HUDEP-2 (cell line): ENCODE data around the gene MICAL3.
"Not testable (repeated sequence)": the region's sequence is repeated elsewhere in the genome, so short reads cannot be mapped to it uniquely, and the experiment has no call there.

Experiments used
- DNase-seq, 76 experiments: peaks; one replicate each; lab custom pipeline; 2025; ENCODE audit not compliant: unreplicated experiment in 76 of 76; lab: John Stamatoyannopoulos, UW

The MICAL3 gene

DNA sequence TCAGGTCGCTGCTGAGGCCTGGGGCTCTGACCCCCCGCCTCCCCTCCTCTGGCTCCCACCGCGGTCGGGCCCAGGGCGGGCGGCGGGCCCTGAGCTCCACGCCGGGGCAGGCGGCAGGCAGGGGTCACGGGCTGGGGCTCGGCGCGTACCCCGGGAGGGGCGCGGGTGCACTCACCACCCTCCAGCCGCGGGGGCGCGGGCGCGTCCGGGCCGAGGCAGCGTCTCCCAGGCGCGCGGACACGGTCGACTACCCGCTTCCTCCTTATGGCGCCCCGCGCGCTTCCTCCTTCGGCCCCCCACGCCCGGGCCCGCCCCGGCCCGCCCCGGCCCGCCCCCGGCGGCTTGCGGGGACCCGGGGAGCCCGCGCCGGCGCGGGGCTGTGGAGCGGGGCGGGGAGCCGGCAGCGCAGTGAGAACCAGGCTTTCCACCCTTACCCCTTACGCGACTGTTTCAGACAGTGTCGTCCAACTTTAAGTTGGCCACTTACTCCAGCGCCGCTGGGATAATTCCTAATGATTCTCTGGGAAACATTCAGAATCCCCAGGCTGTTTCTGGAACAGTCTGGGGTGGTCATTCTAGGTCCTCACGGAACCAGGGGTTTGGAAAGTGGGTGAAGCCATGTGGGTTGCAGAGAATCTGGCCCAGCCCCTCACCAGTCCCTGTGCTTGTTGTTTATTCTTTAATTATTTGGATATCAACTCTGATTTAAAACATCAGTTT, 250.0 kb downstream of the MICAL3 start, which contains the start of gene BID:
TSS of gene BID (minus strand) at position 264 of the 720 bp plus-strand sequence. CDS start 24,353 bp downstream, outside the sequence.
- peak in 4 of 76 experiments; percentile 5 to 17 (median 6) for DNase-seq

DNA sequence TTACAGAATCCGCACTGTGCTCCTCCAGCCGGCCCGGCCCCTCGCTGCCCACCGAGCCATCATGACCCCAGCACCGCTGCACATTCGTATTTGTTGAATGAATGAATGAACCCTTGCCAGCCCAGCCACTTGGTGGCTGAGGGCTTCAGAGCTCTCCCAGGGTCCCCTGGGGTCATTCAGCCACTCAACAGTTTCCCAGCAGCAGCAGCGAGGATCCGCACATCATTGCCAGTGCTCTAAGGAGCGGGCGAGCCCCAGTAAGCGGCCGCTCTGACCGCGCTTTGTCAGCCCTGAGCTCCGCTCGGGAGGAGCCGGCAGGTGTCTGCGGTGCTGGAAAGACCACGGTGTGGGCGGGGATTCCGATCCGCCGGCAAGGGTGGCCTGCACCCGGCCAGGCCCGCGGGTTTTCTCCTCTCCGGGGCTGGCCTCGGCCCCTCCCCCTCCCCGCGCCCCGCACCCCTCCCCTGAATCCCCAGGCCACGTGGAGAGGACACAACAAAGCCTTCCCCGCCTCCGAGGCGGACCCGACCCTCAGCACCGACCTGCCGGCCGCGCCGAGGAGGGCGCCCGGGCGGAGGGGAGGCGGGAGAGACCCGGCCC, 250.7 kb downstream of the MICAL3 start:
- peak in 17 of 76 experiments; percentile 7 to 31 (median 15) for DNase-seq

DNA sequence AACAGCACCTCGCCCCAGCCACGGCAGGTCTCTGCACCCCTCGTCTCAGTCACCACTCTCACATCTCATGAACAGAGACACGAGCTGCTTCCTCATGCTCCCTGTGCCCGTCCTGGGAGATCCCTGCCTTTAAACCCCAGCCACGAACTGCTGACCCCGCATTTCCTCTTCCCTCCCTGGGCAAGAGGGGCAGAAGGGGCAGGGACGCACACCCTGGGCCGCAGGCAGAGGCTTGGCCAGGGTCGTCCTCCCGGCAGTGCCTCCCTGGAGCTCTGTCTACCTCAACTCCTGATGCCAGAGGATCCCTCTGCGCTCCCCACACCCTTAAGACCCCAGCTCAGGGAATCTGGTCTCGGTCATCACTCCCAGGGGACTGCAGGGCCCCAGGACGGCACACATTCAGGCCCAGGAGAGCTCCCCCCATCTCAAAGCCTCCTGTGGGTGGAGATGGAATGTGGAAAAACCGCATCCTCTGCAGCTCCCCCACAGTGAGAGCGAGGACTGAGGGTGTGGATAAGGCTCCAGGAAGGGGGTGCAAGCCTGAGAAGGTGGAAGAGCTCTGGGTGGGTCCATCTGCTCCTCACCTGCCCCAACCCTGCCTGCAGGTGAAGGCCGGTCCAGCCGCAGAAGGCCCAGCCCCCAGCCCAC, 251.3 kb downstream of the MICAL3 start:
- DNase-seq: peak in 2 of 76 experiments; percentile 6 to 17

GRCh38 chr22:17772249-17772957, 252.0 kb downstream of the MICAL3 start:
- DNase-seq: no peak

DNA sequence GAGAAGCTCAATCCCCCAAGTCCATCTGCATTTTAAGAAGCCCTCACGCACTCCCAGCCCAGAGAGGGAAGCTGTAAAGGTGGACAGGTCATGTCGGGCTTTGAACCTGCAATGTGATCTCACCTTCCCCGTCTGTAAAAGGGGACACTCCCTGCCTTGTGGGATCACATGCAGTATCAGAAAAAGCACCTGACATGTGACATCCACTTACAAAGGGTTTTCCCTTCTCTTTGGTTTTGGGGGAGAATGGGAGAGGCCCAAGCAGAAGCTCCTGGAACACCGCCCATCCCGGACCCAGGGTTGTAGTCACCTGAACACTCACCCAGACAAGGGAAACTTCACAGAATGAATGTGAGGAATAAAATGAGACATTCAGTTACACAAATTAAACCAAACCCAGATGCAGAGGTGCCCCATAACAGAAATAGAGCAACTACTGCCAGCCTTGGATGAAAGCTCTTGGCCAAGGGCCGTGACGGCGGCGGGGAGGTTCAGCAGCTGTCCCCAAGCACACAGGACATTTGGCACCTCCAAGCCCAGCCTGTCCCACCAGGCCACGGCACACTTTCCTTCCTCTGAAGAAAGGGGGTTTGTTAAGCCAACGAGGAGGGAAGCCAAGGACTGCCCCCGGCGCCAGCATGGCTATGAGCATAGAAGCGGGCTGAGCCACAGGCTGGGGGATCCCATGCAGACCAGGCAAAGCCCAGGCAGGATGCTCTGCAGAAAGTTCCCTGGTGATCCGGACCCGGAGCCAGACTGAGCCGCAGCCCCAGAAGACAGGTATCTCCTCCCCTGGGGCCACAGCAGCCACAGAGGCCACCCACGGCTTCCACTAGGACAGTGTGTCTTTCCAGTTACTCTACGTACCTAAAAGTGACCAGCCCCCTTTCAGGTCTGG, 253.9 kb downstream of the MICAL3 start:
- DNase-seq: no peak

- no peak for DNase-seq
Observed at GRCh38 chr22:17769716-17770082, 254.7 kb downstream of the MICAL3 start.

DNA sequence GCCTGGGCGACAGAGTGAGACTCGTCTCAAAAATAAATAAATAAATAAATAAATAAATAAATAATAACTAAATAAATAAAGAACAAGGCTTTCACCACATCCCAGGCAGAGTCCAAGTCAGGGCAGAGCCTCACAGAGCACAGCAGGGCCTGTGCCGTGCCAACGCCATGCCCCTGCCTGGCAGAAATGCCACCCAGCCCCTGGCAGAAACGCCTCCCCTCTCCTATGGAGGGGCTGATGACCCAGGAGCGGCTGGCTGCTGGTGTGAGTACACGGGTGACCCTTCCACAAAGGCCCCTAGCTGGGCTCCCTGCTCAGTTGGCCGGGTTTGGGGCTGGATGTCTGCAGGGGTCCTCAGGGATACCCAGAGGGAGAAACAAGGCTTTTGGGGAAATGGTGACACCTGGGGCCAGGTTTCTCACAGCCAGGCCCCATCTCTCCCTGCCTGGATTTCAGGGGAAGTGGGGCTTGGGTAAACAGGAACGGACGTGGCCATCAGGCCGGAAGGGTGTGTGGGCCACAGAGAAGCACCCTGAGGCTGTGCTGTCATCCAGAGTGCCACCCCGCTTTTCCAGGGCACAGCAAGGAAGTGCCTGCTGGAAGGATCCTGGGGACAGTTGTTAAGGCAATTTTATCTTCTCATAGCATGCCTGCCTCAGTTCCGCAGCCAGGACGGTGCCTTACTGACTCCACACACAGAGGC, 255.2 kb downstream of the MICAL3 start:
- no peak for DNase-seq

DNA sequence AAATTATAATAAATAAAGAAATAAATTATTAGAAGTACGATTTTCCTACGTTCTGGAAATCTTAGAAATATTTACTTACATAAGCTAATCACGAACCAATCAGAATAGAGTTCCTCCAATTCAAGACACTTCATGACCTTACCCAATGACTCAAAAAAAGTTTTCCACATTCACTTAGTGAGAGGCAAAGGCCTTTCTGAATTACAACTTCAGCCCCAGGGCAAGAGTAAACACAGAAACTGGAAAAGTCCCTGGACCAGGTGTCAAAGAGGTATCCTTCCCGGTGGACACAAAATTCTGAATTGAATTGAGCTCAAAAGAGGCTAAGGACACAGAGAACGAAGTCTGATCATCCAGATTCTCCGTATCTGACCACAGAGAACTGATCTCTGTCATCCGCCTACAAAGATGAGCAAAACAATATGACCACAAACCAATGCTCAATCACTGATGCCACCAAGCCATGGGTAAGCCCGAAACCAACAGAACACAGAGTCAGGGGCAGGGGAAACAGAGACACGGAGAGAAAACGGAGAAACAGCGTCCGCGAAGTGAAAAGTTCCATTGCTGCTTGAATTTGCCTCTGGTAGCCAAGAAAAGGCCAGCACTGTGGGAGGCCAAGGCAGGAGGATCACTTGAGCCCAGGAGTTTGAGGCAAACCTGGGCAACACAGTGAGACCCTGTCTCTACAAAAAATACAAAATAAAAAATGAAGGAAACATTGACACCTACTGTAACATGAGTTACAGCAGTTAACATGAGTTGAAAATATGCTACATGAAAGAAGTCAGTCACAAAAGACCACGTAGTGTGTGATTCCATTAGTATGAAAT, 256.9 kb downstream of the MICAL3 start:
- no peak for DNase-seq

GRCh38 chr22:17764852-17765251, 259.5 kb downstream of the MICAL3 start:
- not testable (repeated sequence) for DNase-seq

- DNase-seq: no peak
Observed at GRCh38 chr22:17764036-17764435, 260.3 kb downstream of the MICAL3 start.

- DNase-seq: not testable (repeated sequence)
Observed at GRCh38 chr22:17763442-17763841, 260.9 kb downstream of the MICAL3 start.

DNA sequence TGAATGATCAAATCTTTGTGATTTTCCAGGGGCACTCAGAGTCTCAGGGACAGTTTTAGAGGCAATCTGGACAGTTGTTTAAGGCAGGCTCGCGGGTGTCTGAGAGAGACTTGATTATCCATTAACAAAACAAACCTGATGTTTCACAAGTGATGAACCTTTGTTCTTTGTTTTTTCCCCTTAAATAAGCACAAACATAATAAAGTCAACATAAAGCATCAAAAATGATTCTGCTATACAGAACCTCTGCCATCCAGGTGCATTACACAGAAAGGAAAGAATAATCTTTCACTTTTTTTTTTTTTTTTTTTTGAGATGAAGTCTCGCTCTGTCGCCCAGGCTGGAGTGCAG, 263.2 kb downstream of the MICAL3 start:
- no peak for DNase-seq

GRCh38 chr22:17754233-17754925, 270.0 kb downstream of the MICAL3 start:
- DNase-seq: peak in 10 of 76 experiments; percentile 7 to 39 (median 14)

GRCh38 chr22:17753401-17753989, 270.9 kb downstream of the MICAL3 start:
- DNase-seq: peak in 40 of 76 experiments; percentile 11 to 59 (median 29)

- no peak for DNase-seq
Observed at GRCh38 chr22:17751596-17751995, 272.8 kb downstream of the MICAL3 start.

- DNase-seq: no peak
Observed at GRCh38 chr22:17749605-17750395, 274.6 kb downstream of the MICAL3 start.
